ENCODE data around the gene PDE4D.
"Not testable (repeated sequence)": the region's sequence is repeated elsewhere in the genome, so short reads cannot be mapped to it uniquely, and the experiment has no call there.

Gene PDE4D

DNA sequence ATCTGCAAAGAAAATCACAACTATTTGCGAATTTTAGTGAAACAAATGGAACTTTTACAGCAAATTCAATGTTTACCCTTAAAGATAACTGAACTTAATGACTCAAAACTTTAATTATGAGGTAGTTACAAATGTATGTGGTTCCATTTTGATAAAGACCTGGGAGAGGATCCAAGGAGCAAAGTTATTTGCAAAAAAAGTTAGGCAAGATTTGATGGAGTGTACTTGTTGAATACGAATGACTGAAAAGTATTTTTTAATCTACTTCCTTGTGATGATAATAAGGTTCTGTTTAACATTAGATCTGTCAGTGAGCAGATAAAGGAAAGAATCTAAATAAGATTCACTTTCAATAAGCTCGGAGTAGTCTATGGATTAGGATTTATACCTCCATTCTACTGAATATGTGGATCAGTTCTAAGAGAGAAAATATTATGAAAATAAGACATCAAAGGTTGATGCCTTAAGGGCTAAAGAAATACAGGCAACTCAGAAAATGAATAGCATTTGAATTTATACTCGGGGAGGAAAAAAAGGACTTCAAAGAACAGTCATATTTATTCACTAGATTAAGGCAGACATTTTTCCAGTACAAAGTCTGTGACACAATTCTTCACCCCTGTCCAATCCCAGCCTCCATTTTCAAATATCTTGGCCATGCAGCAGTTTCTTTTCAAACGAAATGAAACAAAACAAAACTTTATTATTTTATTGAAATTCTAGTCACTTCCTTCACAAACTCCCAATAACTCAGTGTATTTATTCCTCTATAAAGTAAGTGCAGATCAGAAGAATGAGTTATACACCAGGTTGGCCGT lies 199.8 kb downstream of the PDE4D start:
- no peak for DNase-seq

DNA sequence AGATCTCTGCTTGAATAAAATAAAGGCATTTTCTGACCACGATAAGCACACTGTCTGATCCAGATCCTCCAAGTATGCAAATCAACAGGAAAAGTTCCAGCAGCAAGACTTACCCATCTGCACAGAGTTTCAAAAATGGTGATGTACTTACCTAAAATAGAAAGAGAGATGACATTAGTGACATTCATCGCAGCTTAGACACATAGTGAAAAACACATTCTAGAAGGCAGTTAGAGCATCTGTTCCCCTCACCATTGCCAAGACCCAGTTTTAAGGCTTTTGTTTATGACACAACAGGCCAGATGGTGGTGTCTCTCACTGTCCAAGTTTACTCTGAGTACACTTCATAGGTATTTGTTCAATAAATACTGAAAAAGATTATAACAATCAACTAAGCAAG lies 207.7 kb downstream of the PDE4D start:
- DNase-seq, result no peak

DNA sequence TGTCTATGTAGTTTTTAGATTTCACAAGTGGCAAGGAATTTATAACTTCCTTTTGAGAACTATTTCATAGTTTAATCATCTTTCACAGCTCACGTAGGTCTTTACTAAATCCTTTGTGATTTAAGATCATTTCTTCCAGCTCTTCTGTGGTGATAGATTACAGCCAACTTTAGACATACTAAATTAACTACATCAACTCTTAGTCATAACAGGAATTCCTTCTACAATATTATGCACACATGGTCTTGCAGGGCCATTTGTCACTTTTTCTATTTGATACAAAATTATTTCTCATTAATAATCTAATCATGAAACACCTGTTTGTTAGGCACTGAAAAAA lies 208.4 kb downstream of the PDE4D start:
- no peak for DNase-seq

DNA sequence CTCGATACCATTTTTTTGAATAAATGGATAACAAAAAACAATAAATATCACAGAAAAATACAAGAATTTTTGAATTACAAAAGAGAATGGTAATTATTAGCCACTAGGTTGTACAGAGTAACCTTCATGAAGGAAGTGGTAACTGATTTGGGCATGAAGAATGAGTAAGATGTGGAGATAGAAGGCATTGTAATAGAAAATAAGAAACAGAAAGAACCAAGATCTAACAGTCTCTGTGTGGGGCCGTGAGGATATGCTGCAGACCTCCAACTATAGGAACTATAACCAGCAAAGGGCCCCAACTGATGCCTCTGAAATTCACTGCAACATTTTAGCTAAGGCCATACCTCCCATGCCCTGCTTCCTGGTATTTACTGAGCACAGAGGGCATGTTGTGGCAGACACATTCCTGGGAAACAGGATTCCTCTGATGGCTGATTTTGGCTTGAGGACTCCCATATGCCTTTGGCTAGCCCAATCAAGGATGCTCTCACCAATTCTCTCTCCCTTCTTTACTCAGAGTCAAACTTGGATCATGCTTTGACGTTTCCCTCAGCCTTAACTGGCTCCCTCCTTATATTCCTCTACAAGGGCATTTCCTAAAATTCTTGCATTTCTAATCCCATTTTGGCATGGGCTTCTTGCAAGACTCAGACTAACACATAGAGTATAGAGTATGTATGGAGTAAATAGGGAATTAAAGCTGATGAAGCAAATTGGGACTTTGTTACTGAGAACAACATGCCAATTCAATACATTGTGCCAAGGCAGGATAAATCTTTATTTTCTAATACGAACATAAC lies 208.9 kb downstream of the PDE4D start:
- no peak for DNase-seq

DNA sequence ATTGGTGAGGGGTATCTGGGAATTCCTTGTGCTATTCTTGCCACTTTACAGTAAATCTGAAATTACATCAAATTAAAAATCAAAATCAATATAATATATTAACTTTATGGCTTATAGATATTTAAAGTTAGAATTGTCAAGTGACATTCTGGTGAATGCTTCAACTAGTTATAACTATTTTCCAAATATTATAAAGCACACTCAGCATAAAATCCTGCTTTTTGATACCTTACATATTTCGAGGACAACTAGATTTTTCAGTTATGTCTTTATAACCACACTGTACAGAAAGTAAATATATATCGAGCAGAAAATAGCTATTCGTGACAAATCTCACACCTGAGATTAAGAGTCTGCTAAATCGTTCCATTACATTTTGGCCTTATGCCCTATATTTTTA lies 210.2 kb downstream of the PDE4D start:
- DNase-seq, result no peak

DNA sequence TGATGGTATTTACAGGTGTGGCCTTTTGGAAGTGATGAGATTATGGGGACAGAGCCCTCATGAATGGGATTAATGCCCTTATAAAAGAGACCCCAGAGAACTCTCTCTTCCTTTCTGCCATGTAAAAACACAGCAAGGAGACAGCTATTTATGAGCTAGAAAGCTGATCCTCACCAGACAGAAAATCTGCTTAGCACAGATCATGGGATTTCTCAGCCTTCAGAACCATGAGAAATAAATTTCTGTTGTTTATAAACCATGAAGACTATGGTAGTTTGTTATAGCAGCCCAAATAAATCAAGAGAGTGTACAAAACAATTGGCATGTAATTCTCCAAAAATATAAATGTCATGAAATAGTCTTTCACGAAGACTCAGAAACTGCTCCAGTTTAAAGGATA lies 211.0 kb downstream of the PDE4D start:
- DNase-seq, result no peak

DNA sequence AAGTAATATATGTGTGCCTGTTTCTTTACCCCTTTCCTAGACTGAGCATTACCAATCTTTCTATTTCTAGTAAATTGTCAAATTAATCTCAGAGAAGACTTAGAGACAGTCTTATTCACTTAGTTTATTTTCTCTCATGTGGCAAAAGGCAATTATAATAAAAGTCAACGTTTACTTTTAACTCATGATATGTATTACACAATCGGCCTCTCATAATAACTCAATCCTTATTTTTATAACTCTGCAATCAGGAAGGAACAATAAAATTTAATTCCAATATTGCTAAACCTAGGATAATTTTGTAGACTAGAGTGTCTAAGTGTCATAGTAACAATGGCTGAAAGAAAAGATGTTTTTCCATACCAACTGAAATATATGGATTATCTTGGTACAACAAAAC lies 214.6 kb downstream of the PDE4D start:
- no peak for DNase-seq

DNA sequence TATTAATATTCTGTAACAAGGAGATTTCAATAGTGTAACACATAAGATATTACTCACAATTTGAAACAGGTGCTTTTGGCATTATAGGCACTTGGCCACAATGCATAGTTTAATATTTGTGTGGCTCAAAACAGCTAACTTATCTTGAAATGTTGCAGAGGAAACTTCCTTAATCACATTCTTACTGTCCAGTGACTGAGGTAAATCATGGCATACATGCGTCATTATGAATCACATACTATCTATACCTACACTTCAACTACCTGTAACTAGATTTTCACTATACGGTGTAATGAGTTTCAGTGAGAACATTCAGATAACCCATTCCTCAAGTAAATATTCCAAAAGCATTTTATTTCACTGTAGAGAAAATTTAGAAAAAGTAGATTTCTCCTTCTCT lies 218.8 kb downstream of the PDE4D start:
- DNase-seq, result no peak

DNA sequence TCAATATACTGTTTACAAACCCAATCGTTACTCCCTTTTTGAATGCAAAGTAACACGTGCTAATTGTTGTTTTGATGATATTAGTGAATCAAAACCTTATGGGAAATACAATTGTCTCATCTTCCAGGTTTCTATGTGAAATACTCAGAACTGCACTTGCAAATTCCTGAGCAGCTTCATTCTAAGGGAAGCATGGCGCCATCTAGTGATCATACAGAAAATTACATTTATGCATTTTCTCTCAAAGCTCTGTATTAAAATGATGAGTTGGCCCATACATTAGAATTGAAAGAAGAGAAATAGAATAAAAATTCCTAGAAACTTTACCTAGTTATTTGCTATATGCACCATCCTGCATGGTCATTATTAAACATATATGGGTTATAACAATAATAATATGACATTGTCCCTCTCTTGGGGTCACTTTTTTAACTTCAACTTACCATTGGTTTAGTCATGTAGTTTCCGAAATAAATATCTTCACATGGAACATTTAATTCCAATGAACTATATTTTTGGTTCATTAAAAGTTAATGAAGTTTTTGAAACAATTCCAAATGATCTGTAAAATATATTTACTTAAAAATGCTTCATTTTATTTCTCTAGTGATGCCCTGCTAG lies 220.0 kb downstream of the PDE4D start:
- peak; percentile 57 for DNase-seq

DNA sequence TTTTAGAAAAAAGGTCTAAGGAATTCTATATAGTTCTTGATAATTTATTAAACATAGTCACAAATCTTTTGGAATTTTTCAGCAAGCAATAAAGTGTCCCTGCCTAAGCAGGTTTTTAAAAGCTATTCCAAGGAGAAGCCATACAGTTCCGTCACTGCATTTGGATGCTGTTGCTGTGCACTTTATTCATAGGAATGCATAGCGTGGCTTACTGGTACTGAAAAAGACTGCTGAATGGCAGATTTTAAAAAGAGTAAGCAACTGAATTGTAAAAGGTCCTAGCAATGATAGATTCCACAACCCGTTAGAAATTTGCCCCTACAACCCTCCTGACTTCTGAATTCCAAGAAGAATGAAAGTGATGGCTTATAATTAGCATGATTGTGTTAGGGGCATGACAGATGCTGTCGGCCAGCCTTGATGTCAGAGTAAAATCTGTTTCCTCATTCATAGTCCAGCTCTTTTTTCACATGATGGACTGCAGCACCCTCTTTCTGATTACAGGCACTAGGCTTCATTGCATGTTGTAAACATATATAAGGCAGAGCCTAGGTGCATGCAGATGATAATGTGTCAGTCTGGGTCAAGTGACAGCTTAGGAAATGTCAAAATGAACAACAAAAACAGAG lies 227.0 kb downstream of the PDE4D start:
- DNase-seq, result no peak

DNA sequence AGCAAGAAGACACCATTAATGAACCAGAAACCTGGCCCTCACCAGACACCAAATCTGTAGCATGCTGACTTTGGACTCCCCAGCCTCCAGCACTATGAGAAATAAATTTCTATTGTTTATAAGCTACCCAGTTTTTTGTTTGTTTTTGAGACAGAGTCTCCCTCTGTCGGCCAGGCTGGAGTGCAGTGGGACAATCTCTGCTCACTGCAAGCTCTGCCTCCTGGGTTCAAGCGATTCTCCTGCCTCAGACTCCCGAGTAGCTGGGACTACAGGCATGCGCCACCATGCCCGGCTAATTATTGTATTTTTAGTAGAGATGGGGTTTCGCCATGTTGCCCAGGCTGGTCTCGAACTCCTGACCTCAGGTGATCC lies 227.7 kb downstream of the PDE4D start:
- not testable (repeated sequence) for DNase-seq

DNA sequence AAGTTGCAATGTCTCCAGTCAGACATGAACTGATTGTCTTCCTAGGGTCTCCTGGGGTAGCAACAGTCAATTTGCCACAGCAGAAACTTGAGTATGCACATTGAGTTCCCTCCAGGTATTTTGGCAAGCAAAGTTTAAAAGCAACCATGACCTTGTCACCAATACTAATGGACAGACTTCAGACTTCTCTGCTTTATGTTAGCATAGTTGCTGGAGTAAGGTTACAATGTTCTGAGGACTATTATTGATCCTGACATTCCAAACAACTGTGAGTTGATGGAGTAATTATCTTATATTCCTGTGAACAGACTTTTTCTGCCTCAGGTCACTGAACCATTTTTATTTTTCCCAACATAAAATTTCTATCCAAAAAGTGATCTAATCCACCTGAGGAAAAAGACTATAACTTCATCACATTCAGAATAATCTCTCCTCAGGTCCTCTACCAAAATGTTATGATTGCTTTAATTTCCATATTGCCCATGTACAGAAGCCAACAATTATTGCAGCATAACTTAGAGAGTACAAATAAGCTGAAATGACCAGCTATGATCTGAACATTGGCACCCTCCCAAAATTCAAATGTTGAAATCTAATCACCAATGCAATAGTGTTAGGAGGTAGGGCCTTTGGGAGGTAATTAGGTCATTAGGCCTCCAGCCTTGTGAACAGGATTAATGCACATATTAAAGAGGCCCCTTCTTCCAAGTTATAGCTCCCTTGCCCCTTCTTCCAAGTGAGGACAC lies 228.3 kb downstream of the PDE4D start:
- DNase-seq, result no peak

DNA sequence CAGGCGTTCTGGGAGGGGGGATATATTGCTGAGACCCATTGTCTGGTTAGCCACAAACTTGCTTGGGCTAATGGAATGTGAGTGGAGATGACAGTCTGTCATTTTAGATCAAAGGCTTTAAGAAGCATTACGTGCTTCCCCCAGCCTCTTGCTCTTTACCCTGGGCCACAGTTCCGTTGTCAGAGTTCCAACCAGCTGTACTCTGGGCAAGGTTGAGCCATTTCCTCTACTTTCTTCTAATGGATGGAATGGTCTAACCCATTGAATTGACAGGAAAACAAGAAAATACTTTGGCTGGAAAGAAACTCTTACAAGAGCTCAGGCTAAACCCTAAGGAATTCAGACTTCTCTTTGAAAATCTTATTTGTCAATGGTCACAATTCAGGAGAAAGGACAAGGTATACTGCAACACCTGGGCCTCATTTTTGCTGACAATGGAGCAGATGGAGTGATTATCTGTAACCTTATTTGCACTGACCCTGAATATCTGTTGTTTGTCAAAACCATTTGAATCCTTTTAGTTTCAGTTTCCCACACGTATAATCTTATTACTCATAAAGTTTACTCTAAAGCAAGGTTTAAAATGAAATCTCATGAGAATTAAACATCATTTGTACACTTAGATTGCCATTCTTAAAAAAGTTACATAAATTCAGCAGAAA lies 231.4 kb downstream of the PDE4D start:
- no peak for DNase-seq

DNA sequence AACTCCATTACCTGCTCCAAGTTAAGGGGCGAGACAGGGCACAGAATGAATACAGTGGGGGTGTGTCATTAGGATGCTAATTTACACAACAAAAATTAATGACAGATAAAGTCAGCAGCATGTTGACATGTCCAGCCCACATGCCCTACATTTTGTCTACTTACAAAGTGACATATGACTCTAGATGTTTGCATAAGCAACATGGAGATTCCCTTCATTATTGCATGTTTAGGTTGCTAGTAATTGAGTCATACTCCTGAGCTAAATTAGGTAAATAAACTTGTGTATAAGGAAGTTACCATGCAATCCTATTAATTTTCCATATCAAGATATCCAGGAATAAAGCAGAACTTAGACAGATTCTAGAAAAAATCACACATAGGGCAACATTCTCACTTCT lies 232.2 kb downstream of the PDE4D start:
- DNase-seq, result no peak

DNA sequence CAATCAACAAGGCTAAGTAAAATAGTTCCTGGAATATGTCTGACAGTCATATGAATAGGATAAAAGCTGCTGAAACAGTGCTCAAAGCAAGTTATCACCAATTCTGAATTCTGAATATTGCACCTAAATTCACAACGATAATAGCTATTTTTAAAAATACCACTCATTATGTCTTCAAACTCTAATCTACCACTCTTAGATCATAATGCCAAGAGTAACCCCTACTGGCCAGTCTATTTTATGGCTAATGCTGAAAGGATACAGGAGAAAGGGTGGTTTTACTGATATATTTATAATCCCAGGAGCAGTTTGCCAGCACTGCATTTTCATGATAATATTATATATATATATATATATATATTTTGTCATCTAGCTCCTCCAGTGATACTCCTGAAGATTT lies 232.8 kb downstream of the PDE4D start:
- DNase-seq, result peak; percentile 27

DNA sequence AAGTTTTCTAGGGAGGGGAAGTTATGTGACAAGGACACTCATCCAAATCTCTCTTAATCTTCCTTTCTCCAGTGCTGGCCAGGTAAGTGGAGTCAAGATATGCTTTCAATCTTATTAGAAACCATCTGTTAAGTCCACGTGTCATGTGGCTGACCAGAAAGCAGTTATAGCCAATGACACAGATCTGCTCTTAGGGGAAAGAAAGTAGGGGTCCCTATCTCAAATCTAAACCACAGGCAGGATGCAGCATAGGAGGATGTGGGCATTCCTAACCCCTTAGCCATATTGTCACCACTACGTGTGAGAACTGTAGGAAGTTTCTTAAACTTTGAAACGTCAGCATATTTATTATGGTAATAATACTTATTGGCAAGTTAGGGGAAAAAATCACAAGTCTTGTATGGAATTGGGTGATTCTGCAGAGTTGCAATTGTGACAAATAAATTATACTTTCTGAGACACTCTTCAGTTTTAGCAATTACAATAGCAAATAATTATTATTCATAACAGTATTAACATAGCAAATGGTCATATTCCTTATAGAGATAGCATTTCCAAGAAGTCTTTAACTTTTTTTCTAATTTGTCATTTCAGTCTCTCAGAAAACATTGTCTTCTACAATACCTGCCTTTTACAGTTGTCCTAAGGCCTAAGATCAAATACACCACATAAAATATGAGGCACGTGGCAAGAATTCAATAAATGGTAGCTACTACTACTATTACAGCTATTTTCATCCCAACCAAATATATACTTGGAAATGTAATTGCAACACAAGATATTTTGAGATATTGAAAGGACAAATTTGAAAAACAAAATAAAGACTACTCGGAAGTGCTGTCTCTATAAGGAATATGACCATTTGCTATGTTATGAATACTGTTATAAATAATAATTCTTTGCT lies 236.9 kb downstream of the PDE4D start:
- peak; percentile 37 for DNase-seq

DNA sequence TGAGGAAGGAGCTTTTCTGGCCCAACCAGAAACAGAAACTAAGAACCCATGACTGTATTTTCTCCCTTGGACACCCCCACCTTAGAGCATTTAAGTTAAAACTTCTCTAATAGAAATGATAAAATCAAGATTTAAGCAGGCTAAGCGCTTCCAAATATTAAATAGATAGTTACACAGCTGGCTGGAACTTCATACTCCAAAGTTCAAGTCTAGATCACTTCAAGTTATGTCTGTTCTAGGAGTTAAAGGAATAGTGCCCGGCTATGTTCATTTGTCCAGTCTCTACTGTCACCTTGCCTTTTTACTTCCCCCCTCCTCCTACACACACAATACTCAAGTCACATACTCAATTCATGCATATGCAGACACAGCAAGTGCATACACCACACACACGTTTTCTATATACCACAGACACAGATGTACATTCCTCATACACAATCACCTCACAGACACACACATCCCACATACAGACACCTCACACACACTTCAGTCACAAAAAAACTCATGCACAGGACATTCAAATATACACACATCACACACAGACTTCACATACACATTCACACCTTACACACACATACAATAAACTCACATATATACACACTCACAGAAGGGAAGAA lies 237.7 kb downstream of the PDE4D start:
- DNase-seq, result no peak

DNA sequence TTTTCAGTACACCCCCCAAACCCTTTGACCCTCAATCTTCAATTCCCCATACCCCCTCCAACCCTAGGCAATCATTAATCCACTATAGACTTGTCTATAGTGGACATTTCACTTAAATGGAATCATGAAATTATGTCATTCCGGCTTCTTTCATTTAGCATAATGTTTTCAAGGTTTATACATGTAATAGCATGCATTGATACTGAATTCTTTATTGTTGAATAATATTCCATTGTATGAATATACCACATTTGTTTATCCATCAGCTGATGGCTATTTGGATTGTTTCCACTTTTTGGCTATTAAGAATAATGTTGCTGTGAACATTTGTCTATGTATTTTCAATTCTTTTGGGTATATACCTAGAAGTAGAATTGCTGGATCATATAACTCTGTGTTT lies 238.8 kb downstream of the PDE4D start:
- no peak for DNase-seq

DNA sequence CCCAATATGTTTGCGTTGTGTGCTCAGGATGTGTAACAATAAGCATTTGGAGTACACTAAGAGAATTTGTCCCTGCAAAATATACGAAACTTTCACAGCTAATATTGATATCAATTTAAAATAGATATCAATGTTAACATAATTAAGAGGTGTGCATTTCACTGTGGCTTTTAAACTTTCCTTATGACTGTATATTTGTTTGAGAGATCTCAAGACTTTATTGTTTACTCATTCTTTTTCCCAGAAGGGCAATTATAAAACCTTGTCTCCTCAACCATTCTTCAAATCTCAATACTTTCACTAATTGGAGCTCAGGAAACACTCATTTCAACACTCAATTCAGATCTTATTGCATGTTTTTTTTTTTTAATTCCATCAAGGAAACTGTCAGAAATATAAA lies 241.1 kb downstream of the PDE4D start:
- no peak for DNase-seq
